22Rv1 (cell line): ENCODE data around the gene COL25A1.

ENCODE experiments used
- ZFX ChIP-seq: fragments of 450-650 bp; IDR thresholded peaks from 2 replicates; pipeline ENCODE4 v1.6.1; 2017; ENCODE audit warnings: antibody characterized with exemption, borderline replicate concordance
- TF ChIP-seq, protein P1 (sequence below): fragments of 450-650 bp; IDR thresholded peaks from 2 replicates; pipeline ENCODE4 v1.5.1; 2017; ENCODE audit warnings: mild to moderate bottlenecking

DNA sequence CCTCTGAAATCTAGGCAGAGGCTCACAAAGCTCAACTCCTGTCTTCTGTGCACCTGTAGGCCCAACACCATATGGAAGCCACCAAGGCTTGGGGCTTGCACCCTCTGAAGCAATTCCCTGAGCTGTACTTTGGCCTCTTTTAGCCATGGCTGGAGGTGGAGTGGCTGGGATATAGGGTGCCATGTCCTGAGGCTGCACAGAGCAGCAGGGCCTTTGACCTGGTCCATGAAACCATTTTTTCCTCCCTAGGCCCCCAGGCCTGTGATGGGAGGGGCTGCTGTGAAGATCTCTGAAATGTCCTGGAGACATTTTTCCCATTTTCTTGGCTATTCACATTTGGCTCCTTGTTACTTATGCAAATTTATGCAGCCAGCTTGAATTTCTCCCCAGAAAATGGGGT, 20.9 kb upstream of the COL25A1 start:
- TF ChIP-seq, protein P1, sequence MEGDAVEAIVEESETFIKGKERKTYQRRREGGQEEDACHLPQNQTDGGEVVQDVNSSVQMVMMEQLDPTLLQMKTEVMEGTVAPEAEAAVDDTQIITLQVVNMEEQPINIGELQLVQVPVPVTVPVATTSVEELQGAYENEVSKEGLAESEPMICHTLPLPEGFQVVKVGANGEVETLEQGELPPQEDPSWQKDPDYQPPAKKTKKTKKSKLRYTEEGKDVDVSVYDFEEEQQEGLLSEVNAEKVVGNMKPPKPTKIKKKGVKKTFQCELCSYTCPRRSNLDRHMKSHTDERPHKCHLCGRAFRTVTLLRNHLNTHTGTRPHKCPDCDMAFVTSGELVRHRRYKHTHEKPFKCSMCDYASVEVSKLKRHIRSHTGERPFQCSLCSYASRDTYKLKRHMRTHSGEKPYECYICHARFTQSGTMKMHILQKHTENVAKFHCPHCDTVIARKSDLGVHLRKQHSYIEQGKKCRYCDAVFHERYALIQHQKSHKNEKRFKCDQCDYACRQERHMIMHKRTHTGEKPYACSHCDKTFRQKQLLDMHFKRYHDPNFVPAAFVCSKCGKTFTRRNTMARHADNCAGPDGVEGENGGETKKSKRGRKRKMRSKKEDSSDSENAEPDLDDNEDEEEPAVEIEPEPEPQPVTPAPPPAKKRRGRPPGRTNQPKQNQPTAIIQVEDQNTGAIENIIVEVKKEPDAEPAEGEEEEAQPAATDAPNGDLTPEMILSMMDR, result no peak
- TF ChIP-seq ZFX, result no peak
